Measurements from ENCODE around the gene AFF2. TPM values are rescaled to one million over a fixed set of nuclear protein-coding genes. Genes with fewer than 3 reads are reported as not detected.

AFF2 gene
- total RNA-seq, 1 donor from 2014 or later, result 0.74 TPM

GRCh38 chrX:148576396-148576795 is 76.0 kb downstream of the AFF2 start:
- H3K4me3 ChIP-seq, result no peak overlapping the region
- intact Hi-C loops (cut with DNase I), result no loop called here
- no peak for DNase-seq (ENCODE audit: extremely low spot score in 2 of 2)
- no peak for TF ChIP-seq POLR2AphosphoS5 (IDR thresholded peaks at IDR 0.05; ENCODE audit: insufficient read depth in 1 of 2, low read depth in 1 of 2)
- no peak for TF ChIP-seq CTCF (IDR thresholded peaks at IDR 0.05)
- H3K36me3 ChIP-seq, result no peaks in the 10 kb centered on the region
- H3K9me3 ChIP-seq, result no peaks in the 10 kb centered on the region
- H3K27ac ChIP-seq, result no peak overlapping the region
- H3K27me3 ChIP-seq, result no peaks in the 10 kb centered on the region
- no peaks in the 10 kb centered on the region for H3K4me1 ChIP-seq

GRCh38 chrX:148577741-148578140 is 77.3 kb downstream of the AFF2 start:
- Histone ChIP-seq H3K4me1 (no peaks in the 10 kb centered on the region), H3K27ac (no peak overlapping the region), H3K9me3 (no peaks in the 10 kb centered on the region), H3K36me3 (no peaks in the 10 kb centered on the region), H3K4me3 (no peak overlapping the region), H3K27me3 (no peaks in the 10 kb centered on the region)
- intact Hi-C loops (cut with DNase I), result no loop called here
- no peak for TF ChIP-seq POLR2A (IDR thresholded peaks at IDR 0.05)
- no peak for TF ChIP-seq POLR2AphosphoS5 (IDR thresholded peaks at IDR 0.05; ENCODE audit: insufficient read depth in 1 of 2, low read depth in 1 of 2)
- no peak for DNase-seq (ENCODE audit: extremely low spot score in 2 of 2)

GRCh38 chrX:148580016-148580415 is 79.6 kb downstream of the AFF2 start:
- H3K4me3 ChIP-seq, result no peak overlapping the region
- H3K27me3 ChIP-seq, result no peaks in the 10 kb centered on the region
- no peaks in the 10 kb centered on the region for H3K4me1 ChIP-seq
- intact Hi-C loops (cut with DNase I), result no loop called here
- DNase-seq (ENCODE audit: extremely low spot score in 2 of 2), result no peak
- no peak overlapping the region for H3K27ac ChIP-seq
- H3K9me3 ChIP-seq, result no peaks in the 10 kb centered on the region
- H3K36me3 ChIP-seq, result no peaks in the 10 kb centered on the region
- no peak for TF ChIP-seq POLR2AphosphoS5 (IDR thresholded peaks at IDR 0.05; ENCODE audit: insufficient read depth in 1 of 2, low read depth in 1 of 2)
- TF ChIP-seq POLR2A (IDR thresholded peaks at IDR 0.05), result no peak
- TF ChIP-seq CTCF (IDR thresholded peaks at IDR 0.05), result no peak

- no peaks in the 10 kb centered on the region for H3K4me1 ChIP-seq
- no peaks in the 10 kb centered on the region for H3K27me3 ChIP-seq
- TF ChIP-seq POLR2A (IDR thresholded peaks at IDR 0.05) (no peak), POLR2AphosphoS5 (IDR thresholded peaks at IDR 0.05; ENCODE audit: insufficient read depth in 1 of 2, low read depth in 1 of 2) (no peak), CTCF (IDR thresholded peaks at IDR 0.05) (no peak)
- no peak overlapping the region for H3K4me3 ChIP-seq
- no peak for DNase-seq (ENCODE audit: extremely low spot score in 2 of 2)
- no peak overlapping the region for H3K27ac ChIP-seq
- intact Hi-C loops (cut with DNase I), result no loop called here
- H3K9me3 ChIP-seq, result no peaks in the 10 kb centered on the region
- no peaks in the 10 kb centered on the region for H3K36me3 ChIP-seq
These were observed 81.9 kb downstream of the AFF2 start for GRCh38 chrX:148582353-148582752.

GRCh38 chrX:148588649-148589310 is 88.4 kb downstream of the AFF2 start:
- Histone ChIP-seq H3K4me1 (no peaks in the 10 kb centered on the region), H3K9me3 (no peaks in the 10 kb centered on the region), H3K27me3 (no peaks in the 10 kb centered on the region), H3K27ac (no peak overlapping the region), H3K36me3 (no peaks in the 10 kb centered on the region), H3K4me3 (no peak overlapping the region)
- TF ChIP-seq CTCF (IDR thresholded peaks at IDR 0.05) (no peak), POLR2AphosphoS5 (IDR thresholded peaks at IDR 0.05; ENCODE audit: insufficient read depth in 1 of 2, low read depth in 1 of 2) (no peak), POLR2A (IDR thresholded peaks at IDR 0.05) (no peak)
- intact Hi-C loops (cut with DNase I), result no loop called here
- DNase-seq (ENCODE audit: extremely low spot score in 2 of 2), result no peak
